ENCODE measurements around the gene INO80C.

- no peak for TF ChIP-seq CTCF (IDR thresholded peaks at IDR 0.05)
- TF ChIP-seq POLR2A (IDR thresholded peaks at IDR 0.05): no peak
These were observed 34.7 kb downstream of the INO80C start for GRCh38 chr18:35463050-35463449.

Data from lower leg skin (tissue), 3 donors.